Brain pericyte (primary cell): ENCODE measurements around the gene ATP5MC2.
"Not testable (repeated sequence)": the region's sequence is repeated elsewhere in the genome, so short reads cannot be mapped to it uniquely, and the experiment has no call there.

ENCODE experiments used
- DNase-seq: peaks from one replicate; pipeline ENCODE4 v3.0.0-alpha.2; 2012; ENCODE audit warnings: low read depth, low spot score

Gene ATP5MC2

DNA sequence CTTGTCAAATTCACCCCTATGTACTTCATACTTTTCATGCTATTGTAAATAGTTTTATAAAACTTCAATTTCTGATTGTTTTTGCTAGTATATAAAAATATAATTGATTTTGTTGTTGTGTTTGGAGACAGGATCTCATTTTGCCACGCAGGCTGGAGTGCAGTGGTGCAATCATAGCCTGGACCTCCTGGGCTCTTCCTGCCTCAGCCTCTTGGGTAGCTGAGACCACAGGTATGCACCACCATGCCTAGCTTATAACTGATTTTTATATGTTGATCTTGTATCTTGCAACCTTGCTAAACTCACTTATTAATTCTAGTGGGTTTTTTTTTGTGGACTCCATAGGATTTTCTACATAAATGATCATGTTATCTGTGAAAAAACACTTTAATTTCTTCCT lies 23.5 kb downstream of the ATP5MC2 start:
- DNase-seq, result no peak

DNA sequence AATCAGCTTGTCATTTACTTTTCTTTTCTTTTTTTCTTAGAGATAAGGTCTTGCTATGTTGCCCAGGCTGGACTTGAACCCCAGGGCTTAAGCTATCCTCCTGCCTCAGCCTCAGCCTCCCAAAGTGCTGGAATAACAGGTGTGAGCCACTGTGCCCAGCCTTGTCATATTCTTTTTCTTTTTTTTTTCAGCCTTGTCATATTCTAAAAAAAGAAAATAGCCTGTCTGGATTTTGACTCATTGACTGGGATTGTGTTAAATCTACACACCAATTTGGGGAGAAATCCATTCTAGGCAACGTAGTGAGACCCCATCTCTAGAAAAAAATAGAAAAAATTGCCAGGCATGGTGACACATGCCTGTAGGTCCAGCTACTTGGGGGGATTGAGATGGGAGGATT lies 24.1 kb downstream of the ATP5MC2 start:
- no peak for DNase-seq

DNA sequence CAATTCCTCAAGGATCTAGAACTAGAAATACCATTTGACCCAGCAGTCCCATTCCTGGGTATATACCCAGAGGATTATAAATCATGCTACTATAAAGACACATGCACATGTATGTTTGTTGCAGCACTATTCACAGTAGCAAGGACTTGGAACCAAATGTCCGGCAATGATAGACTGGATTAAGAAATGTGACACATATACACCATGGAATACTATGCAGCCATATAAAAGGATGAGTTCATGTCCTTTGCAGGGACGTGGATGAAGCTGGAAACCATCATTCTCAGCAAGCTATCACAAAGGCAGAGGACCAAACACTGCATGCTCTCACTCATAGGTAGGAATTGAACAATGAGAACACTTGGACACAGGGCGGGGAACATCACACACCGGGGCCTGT lies 29.6 kb downstream of the ATP5MC2 start:
- not testable (repeated sequence) for DNase-seq

DNA sequence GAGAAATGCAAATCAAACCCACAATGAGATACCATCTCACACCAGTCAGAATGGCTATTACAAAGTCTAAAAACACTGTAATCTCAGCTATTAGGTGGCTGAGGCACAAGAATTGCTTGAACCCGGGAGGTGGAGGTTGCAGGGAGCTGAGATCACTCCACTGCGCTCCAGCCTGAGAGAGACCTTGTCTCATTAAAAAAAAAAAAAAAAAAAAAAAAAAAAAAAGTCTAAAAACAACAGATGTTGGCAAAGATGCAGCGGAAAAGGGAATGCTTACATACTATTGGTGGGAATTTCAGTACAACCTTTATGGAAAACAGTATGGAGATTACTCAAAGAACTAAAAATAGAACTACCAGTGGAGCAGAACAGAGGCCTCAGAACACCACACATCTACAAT lies 30.7 kb downstream of the ATP5MC2 start:
- DNase-seq, result no peak

DNA sequence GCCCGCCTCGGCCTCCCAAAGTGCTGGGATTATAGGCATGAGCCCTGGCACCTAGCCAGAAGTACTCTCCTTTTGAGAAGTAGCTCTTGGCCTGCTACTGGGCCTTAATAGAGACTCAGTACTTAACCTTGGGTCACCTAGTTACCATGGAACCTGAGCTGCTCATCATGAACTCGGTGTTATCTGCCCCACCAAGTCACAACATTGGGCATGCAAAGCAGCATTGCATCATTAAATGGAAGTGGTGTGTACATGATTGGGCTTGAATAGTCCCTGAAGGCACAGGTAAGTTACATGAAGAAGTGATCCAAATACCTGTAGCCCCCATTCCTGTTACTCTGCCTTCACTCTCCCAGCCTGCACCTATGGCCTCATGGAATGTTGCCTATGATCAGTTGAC lies 31.8 kb downstream of the ATP5MC2 start:
- DNase-seq, result no peak

DNA sequence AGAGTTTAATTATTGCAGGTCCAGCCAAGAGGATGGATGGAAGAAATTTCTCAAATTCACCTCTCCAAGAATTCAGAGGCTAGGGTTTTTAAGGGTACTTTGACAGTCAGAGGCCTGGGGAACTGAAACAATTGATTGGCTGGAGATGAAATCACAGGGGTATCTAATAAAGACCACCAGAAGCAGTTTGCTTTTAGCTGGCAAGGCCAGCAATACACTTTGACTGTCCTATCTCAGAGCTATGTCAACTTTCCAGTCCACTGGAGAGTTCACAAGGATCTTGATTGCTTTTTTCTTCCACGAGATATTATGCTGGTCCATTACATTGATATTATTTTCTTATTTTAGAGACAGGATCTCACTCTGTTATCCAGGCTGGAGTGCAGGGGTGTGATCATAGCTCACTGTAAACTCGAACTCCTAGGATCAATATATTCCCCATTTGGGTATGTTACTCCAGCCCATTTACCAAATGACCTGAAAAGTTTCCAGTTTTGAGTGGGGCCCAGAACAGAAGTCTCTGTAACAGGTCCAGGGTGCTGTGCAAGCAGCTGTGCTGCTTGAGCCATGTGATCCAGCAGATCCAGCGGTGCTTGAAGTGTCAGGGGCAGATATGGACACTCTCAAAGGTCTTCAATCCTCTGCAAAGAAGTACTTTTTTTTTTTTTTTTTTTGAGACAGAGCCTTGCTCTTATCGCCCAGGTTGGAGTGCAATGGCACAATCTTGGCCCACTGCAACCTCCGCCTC lies 32.5 kb downstream of the ATP5MC2 start:
- no peak for DNase-seq

DNA sequence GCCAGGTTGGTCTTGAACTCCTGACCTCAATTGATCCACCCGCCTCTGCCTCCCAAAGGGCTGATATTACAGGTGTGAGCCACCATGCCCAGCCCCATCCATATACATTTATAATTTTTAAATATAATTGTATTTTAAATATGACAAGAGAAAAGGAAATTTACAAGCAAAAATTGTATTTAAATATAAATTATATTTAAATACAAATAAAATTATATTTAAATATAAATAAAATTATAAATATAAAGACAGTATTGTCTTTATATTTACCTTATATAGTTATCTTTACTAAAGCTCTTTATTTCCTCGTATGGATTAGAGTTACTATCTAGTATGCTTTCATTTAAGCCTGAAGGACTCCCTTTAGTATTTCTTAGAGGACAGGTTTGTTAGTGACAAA lies 37.8 kb downstream of the ATP5MC2 start:
- no peak for DNase-seq

DNA sequence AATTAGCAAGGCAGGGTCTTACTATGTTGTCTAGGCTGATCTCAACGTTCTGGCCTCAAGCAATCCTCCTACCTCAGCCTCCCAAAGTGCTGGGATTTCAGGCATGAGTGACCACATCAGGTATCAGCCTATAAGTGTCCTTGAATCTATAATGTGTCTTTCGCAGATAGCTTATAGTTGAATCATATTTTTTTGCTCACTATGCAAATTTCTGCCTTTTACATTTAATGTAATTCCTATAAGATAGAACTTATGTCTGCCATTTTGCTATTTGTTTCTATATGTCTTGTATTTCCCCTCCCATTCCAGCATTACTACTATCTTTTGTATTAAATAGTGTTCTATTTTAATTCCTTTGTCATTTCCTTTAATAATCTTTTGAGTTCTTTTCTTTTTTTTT lies 39.2 kb downstream of the ATP5MC2 start:
- DNase-seq, result no peak

DNA sequence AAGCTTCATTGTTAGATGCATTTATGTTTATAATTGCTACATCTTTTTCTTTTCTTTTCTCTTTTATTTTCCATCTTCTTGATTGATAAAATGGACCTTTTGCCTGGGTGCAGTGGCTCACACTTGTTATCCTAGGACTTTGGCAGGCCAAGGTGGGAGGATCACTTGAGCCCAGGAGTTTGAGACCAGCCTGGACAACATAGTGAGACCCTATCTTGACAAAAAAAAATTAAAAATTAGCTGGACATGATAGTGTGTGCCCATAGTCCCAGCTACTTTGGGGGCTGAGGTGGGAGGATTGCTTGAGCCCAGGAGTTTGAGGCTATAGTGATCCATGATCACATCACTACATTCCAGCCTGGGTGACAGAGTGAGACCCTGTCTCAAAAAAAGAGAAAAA lies 40.2 kb downstream of the ATP5MC2 start:
- not testable (repeated sequence) for DNase-seq

DNA sequence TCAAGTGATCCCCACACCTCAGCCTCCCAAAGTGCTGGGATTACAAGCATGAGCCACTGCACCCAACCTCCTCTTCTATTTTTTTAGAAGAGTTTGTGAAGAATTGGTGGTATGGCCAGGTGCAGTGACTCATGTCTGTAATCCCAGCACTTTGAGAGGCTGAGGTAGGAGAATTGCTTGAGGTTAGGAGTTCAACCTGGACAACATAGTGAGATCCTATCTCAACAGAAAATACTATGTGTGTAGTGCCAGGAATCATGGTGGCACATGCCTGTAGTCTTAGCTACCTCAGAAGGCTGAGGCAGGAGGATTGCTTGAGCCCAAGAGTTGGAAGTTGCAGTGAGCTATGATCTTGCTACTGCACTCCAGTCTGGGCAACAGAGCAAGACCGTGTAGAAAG lies 44.2 kb downstream of the ATP5MC2 start:
- DNase-seq, result no peak

DNA sequence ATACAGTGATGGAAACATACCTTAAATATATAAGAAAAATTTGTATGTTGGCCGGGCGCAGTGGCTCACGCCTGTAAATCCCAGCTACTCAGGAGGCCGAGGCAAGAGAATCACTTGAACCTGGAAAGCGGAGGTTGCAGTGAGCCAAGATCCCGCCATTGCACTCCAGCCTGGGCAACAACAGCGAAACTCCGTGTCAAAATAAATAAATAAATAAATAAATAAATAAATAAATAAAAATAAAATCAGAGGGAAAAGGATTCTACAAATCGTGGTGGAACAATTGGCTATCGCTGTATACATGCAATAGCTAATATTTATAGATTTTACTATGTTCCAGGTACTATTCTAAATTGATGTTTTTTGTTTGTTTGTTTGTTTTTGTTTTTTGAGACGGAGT lies 48.0 kb downstream of the ATP5MC2 start:
- DNase-seq, result no peak

DNA sequence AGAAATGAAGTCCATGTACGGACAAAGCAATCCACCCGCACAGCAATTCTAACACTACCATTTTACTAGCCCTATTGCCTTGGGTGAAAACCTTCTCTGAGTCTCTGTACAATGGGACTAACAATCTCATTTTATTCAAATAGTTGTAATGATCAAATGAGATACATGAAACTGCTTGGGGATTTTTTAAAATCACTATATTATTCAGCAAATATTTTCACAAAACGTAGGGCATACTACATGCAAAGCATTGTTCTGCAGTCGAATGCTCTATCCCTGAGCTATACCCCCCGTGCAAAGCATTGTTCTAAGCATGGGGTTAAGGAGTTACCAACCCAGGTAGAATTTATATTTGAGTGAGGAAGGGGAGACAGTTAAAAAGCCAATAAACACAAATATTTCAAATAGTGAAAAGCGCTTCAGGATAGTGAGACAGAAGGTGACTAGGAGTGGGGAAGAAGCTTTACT lies 49.1 kb downstream of the ATP5MC2 start:
- no peak for DNase-seq

DNA sequence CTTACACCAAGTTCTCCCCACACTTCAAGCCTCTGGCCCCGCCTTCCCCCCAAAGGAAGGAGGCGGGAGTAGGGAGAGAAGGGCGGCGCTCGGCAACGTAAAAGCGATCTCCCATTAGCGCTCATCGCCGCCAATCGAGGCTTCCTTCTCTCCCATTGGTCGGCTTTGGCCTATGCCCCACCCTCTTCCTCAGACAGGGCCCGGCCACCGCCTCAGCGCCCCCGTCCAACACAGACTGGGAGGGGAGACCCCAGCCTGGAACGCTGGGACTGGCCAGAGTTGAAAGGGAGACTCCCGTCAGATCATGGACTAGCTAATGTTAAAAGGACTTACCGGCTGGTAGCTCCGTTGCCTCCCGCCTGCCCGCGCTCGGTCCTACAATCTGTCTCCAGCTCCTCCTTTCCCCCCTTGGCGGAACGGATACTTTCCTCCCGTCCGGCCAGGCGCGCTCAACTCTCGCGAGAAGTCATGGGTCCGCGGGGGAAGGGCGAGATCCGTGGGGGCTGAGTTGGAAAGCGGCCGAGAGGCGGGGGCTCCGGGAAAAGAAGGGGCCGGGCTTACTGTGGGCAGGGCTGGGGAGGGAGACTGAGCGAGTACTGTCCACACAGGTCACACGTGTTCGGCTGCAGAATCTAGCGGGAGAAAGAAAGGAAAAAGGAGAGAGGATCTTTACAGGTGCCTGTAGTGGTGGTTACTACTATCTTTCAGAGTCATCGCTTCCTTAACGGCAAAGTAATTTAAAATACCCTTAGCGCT lies 49.8 kb downstream of the ATP5MC2 start, which contains the start of gene ATF7:
Gene ATF7, minus strand, starts transcription at position 437 of the 756 bp plus-strand sequence. CDS start 25,382 bp downstream, outside the sequence.
- peak; percentile 96 for DNase-seq

DNA sequence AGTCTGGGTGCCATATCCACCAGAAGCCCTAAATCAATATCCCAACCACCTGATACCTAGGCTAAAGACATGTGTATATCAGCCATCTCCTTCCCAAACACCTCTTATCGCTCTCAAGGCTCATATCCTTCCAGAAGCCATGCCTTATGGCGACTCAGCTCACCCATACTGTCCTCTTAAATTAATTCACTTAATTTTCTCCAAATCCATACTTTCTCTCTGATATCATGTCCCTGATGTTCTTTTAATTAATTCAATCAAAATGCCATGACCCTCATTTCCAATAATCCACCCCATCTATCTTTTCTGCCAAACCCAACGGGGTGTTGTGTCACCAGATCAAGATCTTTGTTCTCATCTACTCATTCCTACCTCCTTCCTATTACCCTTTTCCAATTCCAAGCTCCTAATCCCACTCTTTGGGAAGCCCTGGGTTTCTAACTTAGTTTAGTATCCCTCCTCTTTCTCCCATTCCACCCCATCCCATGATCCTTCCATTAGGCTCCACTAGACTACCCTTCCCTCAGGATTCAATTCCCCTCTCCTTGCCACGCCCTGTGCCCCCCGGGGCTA lies 50.4 kb downstream of the ATP5MC2 start:
- DNase-seq, result no peak

DNA sequence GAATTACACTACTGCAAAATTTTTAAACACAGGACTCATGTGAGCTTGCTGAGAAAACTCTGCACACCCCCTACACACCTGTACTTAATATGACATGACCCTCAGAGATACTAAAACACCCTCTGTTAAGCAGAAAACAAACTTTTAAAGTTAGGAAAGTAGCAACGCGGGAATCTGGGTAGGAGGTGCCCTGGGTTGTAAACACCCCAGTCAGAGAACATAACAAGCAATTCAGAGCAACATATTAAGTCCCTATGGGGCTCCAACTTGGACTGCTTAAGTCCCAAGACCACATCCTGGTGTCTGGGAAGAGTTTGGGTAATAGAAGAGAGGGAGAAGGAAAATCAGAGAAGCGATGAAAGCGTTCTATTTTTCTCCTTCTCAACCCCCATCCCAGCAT lies 50.9 kb downstream of the ATP5MC2 start:
- no peak for DNase-seq

DNA sequence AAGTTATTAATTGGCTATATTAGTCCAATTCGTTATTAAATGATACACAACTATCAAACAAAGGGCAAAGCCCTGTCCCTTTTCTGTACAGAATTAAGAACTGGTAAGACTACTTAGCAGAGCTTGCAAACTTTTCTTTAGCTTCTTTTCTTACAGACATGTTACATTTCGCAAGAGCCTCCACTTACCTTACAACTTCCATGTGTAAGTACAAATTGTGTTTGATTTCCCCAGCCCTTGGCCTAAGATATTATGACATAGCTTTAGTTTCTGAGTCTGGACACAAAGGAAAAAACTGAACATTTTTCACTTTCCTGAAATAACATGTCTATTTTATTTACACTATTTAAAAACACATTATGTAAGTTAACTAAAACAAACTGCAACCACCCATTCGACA lies 51.4 kb downstream of the ATP5MC2 start:
- no peak for DNase-seq

DNA sequence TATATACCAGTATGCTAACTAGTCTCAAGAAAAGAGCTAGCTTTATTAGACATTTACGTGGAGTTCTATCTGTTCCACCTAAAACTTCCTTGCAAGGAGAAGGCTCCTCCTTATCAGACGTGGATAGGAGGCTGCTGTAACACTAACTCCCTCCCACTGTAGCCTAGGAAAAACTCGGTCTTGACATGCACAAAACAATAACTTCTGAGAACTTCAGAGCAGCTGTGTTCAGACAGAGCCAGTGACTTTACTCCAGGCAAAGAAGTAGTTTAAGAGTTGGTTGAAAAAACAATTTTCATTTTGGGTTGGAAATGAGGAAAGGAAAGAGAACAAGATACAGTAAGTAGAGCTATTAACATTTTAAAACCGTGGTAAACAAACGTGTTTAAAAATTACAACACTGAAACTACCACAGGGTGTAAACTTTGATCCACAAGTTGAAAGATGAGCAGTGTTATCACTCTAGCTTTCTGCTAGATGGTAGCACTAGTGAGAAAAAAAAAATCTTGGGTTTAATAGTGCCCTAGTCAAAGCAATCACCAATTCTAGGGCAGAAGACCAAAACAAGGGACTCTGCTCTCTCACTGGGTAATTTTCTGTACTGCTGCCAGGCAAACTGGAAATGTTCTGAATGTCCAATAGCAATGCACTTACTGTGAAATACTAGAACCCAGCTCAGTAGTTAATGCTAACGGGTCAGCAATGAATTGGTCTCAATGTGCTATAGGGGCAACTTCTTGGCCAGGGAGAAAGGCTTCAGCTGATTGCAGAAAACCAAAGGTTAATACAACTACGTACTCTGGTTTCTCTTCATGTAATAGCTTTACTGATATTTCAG lies 52.1 kb downstream of the ATP5MC2 start:
- DNase-seq, result no peak

DNA sequence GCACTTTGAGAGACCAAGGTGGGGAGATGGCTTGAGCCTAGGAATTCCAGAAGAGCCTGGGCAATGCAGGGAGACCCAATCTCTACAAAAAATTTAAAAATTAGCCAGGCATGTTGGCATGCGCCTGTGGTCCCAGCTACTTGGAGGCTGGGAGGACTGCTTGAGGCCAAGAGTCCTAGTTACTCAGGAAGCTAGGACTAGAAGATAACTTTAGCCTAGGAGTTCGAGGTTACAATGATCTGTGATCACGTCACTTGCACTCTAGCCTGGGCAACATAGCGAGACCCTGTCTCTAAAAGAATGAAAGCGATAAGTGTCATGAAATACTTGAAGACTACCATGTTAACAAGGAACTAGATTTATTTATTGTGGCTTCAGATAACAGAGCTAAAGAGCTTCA lies 53.2 kb downstream of the ATP5MC2 start:
- DNase-seq, result no peak

DNA sequence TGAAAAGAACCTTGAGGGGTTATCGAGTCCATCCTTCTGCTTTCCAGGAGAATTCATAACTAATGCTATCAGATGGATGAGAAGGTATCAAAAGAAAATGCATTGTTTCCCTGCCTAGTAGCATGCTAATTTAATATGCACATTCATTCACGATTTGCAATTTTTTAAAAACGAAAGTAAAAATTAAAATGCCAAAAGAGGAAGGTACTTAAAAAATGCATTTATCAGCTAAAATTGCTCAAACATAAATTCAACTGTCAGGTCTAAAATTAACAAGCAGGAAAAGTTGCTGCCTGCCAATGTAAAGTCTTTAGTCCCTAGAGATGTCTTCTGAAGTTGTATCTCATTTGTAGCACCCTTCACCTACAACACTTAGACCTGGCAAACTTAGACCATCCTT lies 57.6 kb downstream of the ATP5MC2 start:
- DNase-seq, result no peak

DNA sequence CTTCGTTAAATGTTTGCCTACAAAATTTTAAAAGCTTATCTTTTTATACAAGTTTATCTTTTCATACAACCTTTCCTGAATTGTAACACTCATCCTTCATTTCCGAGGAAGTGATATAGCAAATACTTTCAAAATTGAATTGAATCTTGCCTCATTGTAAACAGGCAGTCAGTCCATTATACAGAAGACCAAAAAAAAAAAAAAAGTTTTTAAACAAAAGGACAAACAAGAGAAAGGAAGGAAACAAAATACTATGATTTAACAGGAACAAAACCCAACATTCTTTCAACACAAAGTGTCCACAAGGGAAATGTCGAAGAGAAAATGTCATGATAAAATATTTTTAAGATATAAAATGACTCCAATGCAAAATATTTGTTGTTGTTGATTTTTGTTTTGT lies 58.2 kb downstream of the ATP5MC2 start:
- no peak for DNase-seq

DNA sequence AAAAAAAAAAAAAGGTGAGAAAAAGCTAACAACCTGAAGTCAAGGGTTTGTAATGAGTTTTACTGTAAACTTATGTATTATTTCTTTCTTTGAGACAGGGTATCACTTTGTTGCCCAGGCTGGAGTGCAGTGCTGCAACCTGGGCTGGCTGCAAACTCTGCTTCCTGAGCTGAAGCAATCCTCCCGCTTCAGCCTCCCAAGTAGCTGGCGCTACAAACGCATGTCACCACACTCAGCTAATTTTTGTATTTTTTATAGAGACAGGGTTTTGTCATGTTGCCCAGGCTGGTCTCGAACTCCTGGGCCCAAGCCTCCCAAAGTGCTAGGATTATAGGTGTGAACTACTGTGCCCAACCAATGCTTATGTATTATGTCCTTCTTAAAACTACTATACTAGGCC lies 58.9 kb downstream of the ATP5MC2 start:
- no peak for DNase-seq
